ENCODE results near the gene SLC20A1.

The SLC20A1 gene

DNA sequence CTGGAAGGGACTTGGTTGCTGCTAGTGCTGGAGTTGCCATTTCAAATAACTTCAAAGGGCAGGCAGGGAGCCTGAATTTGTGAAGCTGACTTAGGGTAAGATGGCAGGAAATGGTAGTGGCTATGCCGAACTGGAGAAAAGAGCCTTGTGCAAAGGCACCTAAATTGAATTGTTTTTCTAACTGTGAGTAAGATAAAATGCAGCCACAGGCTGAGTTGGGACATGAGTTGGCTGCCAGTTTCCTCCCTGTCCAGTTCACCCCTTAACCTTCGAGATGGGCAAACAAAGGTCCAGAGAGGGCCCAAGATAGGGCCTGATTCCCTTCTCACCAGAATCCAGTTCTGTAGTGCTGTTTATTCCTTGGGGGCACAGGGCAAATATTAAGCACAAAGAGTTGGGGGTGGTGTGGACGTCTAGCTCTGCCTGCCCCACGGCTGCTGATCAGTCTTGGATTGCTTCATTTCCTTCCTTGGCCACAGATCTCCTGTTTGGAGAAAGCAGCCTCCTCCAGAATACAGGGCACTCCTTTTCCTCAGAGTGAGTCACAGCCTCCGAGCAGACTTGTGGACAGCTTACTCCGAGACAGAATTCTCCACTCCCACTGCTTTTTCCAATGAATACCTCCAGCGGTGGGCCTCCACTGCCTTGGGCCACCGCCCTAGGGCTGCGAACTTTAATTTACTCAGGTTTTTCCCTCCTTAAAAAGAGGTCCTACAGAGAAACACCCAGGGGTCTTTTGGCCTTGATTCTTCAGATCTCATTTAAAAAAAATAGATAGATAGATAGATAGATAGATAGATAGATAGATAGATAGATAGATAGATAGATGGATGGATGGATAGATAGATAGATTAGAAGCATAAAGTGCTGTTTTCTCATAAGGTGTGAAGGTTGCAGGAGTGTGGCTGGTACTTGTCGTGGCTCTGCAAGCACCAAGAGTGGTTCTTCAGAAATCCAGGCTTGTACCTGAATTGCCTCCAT lies 18.4 kb upstream of the SLC20A1 start:
- peak overlapping the region; percentile 34 for H3K4me3 ChIP-seq (ENCODE audit: low read depth, low read length)
- TF ChIP-seq, protein P1, sequence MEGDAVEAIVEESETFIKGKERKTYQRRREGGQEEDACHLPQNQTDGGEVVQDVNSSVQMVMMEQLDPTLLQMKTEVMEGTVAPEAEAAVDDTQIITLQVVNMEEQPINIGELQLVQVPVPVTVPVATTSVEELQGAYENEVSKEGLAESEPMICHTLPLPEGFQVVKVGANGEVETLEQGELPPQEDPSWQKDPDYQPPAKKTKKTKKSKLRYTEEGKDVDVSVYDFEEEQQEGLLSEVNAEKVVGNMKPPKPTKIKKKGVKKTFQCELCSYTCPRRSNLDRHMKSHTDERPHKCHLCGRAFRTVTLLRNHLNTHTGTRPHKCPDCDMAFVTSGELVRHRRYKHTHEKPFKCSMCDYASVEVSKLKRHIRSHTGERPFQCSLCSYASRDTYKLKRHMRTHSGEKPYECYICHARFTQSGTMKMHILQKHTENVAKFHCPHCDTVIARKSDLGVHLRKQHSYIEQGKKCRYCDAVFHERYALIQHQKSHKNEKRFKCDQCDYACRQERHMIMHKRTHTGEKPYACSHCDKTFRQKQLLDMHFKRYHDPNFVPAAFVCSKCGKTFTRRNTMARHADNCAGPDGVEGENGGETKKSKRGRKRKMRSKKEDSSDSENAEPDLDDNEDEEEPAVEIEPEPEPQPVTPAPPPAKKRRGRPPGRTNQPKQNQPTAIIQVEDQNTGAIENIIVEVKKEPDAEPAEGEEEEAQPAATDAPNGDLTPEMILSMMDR (IDR thresholded peaks at IDR 0.05; ENCODE audit: low read depth, low read length), result no peak

DNA sequence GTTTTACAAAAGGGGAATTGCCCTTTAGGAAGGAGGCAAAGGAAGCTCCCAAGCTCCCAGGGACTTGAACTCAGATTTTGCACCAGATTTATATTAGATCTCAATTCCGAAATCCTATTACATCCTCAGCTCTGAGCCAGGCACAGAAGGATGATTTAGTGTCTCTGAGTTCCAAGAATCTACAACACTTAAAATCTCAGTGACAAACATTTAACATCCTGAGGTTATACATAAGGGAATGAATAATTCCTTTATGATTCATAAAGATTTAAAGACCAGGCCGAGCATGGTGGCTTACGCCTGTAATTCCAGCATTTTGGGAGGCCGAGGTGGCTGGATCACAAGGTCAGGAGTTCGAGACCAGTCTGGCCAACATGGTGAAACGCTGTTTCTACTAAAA lies 16.5 kb upstream of the SLC20A1 start:
- TF ChIP-seq, protein P1 (IDR thresholded peaks at IDR 0.05; ENCODE audit: low read depth, low read length), result no peak
- no peak overlapping the region for H3K4me3 ChIP-seq (ENCODE audit: low read depth, low read length)

DNA sequence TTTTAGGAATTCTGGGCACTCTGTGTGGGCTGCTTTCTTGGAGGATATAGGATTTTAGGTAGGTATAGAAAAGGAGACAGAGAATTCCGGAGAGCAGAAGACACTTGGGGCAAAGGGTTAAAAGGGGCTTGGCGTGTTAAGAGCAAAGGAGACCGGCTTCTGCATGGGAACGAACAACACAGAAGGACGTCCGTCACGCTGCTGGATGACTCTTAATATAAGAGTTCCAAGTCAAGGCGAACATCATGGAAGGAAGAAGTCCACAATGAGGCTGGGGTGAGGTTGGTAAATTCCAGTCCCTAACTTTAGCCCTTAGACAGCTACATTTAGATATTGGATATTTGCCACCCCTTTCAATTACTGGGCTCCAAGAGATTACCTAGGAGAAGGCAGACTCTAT lies 15.9 kb upstream of the SLC20A1 start:
- H3K4me3 ChIP-seq (ENCODE audit: low read depth, low read length), result no peak overlapping the region
- TF ChIP-seq, protein P1 (IDR thresholded peaks at IDR 0.05; ENCODE audit: low read depth, low read length), result no peak

DNA sequence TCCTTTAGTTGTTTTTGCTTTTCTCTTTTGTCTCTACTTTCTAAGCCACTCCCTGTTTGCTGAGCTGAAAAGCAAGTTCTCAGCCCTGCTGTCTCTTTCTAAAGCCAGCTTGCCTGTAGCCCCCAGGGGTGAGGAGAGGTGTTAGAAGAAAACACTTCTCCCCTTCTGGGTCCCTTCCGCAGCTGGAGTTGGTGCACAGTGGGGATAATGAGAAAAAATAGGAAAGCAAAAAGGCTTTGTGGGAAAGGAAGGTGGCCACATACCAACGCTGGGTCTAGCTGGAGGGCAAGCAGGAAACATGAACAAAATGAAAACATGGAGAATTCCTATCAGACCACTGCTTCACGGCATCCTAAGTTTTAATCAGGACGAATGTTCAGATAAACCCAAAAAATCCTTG lies 15.5 kb upstream of the SLC20A1 start:
- TF ChIP-seq, protein P1 (IDR thresholded peaks at IDR 0.05; ENCODE audit: low read depth, low read length), result no peak
- H3K4me3 ChIP-seq (ENCODE audit: low read depth, low read length), result no peak overlapping the region

DNA sequence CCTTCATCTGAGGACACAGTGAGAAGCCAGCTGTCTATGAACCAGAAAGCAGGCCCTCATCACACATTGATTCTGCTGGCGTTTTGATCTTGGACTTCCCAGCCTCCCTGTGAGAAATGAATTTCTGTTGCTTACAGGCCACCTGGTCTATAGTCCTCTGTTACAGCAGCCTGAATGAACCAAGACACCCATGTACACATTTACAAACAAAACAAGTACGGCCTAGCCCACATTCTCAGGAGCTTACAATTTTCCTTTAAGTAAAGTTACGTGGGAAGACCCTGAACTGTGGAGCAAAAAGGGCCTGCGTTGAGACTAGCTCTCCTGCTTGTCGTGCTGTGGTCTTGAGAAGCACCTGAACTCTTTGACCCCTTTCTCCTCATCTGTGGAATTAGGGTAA lies 12.0 kb upstream of the SLC20A1 start:
- H3K4me3 ChIP-seq (ENCODE audit: low read depth, low read length), result no peak overlapping the region
- TF ChIP-seq, protein P1 (IDR thresholded peaks at IDR 0.05; ENCODE audit: low read depth, low read length), result no peak

DNA sequence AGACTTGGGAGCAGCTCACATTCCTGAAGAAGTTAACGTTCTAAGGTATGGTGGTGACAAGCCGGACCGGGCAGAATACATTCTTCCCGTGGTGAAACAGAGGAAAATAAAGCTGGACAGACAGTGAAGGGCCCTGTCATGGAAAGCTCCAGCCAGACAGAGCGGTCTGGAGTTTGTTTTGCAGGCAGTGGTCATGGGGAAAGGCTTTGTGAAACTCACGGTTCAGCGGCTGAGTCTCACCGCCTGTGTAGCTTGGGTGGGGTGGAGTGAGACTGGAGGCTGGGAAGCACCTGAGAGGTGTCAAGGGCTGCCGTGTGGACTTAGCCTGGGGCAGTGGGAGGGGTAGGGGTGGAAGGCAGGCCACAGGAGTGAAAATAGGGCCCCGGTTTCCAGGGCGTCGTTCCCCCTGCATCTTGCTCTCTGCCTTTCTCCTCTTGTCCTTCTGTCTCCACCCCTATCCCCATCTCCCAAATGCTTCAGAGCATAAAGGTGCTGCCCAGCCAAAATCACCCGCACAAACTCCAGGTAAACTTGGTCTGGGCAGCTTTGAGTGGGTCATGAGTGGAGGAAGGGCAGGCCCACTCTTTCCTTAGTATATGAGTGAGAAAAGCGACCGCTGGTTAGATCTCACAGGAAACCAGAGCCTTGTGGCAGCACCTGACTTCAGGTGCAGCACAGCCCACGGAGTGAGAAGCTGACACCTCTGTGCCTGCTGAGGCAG lies 11.4 kb upstream of the SLC20A1 start:
- no peak overlapping the region for H3K4me3 ChIP-seq (ENCODE audit: low read depth, low read length)
- TF ChIP-seq, protein P1 (IDR thresholded peaks at IDR 0.05; ENCODE audit: low read depth, low read length), result no peak

DNA sequence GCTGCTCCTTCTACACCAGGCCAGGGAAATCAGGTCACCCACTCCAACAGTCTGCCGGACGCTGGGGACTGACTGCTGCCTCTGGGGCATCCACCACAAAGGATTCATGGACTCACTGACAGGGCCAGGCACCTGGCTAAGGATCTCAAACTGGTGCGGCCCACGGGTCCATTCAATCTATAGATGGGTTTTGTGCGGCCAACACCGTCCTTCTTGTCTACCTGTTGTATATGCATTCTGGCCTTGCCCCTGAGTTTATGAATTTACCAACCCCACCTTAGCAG lies 10.9 kb upstream of the SLC20A1 start:
- H3K4me3 ChIP-seq (ENCODE audit: low read depth, low read length), result no peak overlapping the region
- TF ChIP-seq, protein P1 (IDR thresholded peaks at IDR 0.05; ENCODE audit: low read depth, low read length), result no peak
